ENCODE results near the gene MED26. TPM values are rescaled to one million over a fixed set of nuclear protein-coding genes. Genes with fewer than 3 reads are reported as not detected.

MED26 gene
- total and polyA plus RNA-seq, 2 of the 8 experiments (the other 6 are each of a cell fraction or from before 2014, with no cell fraction given) = 5.3 to 10.7 TPM

DNA sequence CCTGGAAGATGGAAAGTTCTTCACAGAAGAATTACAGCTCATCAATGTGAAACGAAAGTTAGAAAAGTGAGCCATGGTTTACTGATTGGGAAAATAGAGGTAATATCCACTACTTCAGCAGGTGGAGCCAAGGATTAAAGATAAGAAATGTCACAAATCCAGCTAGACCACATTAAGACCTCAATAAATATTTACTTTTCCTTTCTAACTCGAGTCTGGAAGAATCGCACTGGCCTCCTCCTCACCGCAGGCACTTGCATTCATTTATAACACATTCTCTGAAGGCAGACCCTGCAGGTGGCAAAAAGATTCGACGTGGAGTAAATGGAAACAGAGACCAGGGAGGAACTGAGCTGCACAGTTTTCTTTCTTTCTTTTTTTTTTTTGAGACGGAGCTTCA is 63.2 kb downstream of the MED26 start (continued):
- TF ChIP-seq, protein P1, sequence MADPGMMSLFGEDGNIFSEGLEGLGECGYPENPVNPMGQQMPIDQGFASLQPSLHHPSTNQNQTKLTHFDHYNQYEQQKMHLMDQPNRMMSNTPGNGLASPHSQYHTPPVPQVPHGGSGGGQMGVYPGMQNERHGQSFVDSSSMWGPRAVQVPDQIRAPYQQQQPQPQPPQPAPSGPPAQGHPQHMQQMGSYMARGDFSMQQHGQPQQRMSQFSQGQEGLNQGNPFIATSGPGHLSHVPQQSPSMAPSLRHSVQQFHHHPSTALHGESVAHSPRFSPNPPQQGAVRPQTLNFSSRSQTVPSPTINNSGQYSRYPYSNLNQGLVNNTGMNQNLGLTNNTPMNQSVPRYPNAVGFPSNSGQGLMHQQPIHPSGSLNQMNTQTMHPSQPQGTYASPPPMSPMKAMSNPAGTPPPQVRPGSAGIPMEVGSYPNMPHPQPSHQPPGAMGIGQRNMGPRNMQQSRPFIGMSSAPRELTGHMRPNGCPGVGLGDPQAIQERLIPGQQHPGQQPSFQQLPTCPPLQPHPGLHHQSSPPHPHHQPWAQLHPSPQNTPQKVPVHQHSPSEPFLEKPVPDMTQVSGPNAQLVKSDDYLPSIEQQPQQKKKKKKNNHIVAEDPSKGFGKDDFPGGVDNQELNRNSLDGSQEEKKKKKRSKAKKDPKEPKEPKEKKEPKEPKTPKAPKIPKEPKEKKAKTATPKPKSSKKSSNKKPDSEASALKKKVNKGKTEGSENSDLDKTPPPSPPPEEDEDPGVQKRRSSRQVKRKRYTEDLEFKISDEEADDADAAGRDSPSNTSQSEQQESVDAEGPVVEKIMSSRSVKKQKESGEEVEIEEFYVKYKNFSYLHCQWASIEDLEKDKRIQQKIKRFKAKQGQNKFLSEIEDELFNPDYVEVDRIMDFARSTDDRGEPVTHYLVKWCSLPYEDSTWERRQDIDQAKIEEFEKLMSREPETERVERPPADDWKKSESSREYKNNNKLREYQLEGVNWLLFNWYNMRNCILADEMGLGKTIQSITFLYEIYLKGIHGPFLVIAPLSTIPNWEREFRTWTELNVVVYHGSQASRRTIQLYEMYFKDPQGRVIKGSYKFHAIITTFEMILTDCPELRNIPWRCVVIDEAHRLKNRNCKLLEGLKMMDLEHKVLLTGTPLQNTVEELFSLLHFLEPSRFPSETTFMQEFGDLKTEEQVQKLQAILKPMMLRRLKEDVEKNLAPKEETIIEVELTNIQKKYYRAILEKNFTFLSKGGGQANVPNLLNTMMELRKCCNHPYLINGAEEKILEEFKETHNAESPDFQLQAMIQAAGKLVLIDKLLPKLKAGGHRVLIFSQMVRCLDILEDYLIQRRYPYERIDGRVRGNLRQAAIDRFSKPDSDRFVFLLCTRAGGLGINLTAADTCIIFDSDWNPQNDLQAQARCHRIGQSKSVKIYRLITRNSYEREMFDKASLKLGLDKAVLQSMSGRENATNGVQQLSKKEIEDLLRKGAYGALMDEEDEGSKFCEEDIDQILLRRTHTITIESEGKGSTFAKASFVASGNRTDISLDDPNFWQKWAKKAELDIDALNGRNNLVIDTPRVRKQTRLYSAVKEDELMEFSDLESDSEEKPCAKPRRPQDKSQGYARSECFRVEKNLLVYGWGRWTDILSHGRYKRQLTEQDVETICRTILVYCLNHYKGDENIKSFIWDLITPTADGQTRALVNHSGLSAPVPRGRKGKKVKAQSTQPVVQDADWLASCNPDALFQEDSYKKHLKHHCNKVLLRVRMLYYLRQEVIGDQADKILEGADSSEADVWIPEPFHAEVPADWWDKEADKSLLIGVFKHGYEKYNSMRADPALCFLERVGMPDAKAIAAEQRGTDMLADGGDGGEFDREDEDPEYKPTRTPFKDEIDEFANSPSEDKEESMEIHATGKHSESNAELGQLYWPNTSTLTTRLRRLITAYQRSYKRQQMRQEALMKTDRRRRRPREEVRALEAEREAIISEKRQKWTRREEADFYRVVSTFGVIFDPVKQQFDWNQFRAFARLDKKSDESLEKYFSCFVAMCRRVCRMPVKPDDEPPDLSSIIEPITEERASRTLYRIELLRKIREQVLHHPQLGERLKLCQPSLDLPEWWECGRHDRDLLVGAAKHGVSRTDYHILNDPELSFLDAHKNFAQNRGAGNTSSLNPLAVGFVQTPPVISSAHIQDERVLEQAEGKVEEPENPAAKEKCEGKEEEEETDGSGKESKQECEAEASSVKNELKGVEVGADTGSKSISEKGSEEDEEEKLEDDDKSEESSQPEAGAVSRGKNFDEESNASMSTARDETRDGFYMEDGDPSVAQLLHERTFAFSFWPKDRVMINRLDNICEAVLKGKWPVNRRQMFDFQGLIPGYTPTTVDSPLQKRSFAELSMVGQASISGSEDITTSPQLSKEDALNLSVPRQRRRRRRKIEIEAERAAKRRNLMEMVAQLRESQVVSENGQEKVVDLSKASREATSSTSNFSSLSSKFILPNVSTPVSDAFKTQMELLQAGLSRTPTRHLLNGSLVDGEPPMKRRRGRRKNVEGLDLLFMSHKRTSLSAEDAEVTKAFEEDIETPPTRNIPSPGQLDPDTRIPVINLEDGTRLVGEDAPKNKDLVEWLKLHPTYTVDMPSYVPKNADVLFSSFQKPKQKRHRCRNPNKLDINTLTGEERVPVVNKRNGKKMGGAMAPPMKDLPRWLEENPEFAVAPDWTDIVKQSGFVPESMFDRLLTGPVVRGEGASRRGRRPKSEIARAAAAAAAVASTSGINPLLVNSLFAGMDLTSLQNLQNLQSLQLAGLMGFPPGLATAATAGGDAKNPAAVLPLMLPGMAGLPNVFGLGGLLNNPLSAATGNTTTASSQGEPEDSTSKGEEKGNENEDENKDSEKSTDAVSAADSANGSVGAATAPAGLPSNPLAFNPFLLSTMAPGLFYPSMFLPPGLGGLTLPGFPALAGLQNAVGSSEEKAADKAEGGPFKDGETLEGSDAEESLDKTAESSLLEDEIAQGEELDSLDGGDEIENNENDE (IDR thresholded peaks at IDR 0.05; ENCODE audit: insufficient replicate concordance, low read length) = no peak
- TF ChIP-seq, protein P2, sequence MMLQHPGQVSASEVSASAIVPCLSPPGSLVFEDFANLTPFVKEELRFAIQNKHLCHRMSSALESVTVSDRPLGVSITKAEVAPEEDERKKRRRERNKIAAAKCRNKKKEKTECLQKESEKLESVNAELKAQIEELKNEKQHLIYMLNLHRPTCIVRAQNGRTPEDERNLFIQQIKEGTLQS (IDR thresholded peaks at IDR 0.05; ENCODE audit: insufficient read depth, low read depth, low read length) = no peak
- no peak for TF ChIP-seq CHD1 (IDR thresholded peaks at IDR 0.05; ENCODE audit: low read depth, low read length)
- no peak for TF ChIP-seq SRF (IDR thresholded peaks at IDR 0.05; ENCODE audit: low read depth, low read length)

All from H1 (cell line).